Neural cell (in vitro differentiated cells): ENCODE measurements around the gene GRHL1.

ENCODE experiments used
- CTCF ChIP-seq: fragments of 450-650 bp; IDR thresholded peaks from 2 replicates; pipeline ENCODE4 v1.5.1; 2014; ENCODE audit warnings: antibody characterized with exemption, mild to moderate bottlenecking, moderate library complexity; ENCODE audit not compliant: poor library complexity, severe bottlenecking
- EP300 ChIP-seq: fragments of 450-650 bp; conservative IDR thresholded peaks from 2 replicates; pipeline ENCODE4 v1.6.1; 2014; ENCODE audit warnings: antibody characterized with exemption, mild to moderate bottlenecking, moderate library complexity; ENCODE audit not compliant: poor library complexity, severe bottlenecking
- EZH2 ChIP-seq: fragments of 200-600, 300-800 bp; shearing (Covaris generic), sonication (generic); IDR thresholded peaks from 2 replicates; pipeline ENCODE4 v1.6.1; 2014; ENCODE audit warnings: antibody characterized with exemption, low read length, borderline replicate concordance, mild to moderate bottlenecking; ENCODE audit not compliant: insufficient read depth, poor library complexity, severe bottlenecking
- MXI1 ChIP-seq: fragments of 450-650 bp; conservative IDR thresholded peaks from 2 replicates; pipeline ENCODE4 v1.6.1; 2014; ENCODE audit warnings: antibody characterized with exemption, mild to moderate bottlenecking; ENCODE audit not compliant: poor library complexity, severe bottlenecking
- POLR2AphosphoS5 ChIP-seq: IDR thresholded peaks from 2 replicates; pipeline ENCODE4 v1.6.1; 2012
- RAD21 ChIP-seq: fragments of 450-650 bp; conservative IDR thresholded peaks from 2 replicates; pipeline ENCODE4 v1.6.1; 2014; ENCODE audit warnings: antibody characterized with exemption, mild to moderate bottlenecking, moderate library complexity
- REST ChIP-seq: IDR thresholded peaks from 2 replicates; pipeline ENCODE4 v1.6.1; 2012; ENCODE audit warnings: borderline replicate concordance

- TF ChIP-seq CTCF (no peak), POLR2AphosphoS5 (no peak), REST (no peak), EZH2 (no peak), RAD21 (no peak), MXI1 (no peak), EP300 (no peak)
These were observed 44.1 kb upstream of the GRHL1 start for GRCh38 chr2:9907402-9907801.
